GM13976 (cell line): ENCODE results near the gene ARHGEF4.
"Not testable (repeated sequence)": the region's sequence is repeated elsewhere in the genome, so short reads cannot be mapped to it uniquely, and the experiment has no call there.

Experiments
- DNase-seq: peaks from one replicate; pipeline ENCODE4 v3.0.0; 2012; ENCODE audit warnings: low spot score
- in situ Hi-C: fragments of 300-500 bp; cut with MboI; formaldehyde crosslinking; loops from one replicate; pipeline ENCODE4 v1.12.0; 2022; ENCODE audit warnings: low sequenced_read_pairs, mixed read lengths, inconsistent platforms; ENCODE audit not compliant: unreplicated experiment
- TF ChIP-seq, protein P1 (sequence below): IDR thresholded peaks from 2 replicates; pipeline ENCODE4 v1.5.1; 2012; ENCODE audit warnings: borderline replicate concordance, mild to moderate bottlenecking; ENCODE audit not compliant: insufficient read depth; ENCODE audit errors: extremely low read depth, missing control alignments, control extremely low read depth

Gene ARHGEF4

DNA sequence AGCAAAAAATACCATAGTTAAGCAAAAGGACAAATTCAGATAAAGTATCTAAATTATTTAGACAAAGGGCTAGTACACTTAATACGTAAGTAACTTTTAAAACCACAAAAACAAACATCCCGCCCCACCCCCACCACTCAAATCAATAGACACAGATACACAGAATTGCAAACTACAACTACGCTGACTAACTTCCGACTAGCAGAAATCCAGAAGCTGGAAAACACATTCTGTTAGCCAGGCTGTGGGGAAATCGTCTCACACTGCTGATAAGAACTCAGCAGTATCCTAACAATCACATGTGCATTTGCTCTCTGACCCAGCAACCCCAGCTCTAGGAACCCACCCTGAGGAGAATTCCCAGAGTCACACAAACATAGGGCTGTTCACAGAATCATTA lies 240.0 kb downstream of the ARHGEF4 start:
- TF ChIP-seq, protein P1, sequence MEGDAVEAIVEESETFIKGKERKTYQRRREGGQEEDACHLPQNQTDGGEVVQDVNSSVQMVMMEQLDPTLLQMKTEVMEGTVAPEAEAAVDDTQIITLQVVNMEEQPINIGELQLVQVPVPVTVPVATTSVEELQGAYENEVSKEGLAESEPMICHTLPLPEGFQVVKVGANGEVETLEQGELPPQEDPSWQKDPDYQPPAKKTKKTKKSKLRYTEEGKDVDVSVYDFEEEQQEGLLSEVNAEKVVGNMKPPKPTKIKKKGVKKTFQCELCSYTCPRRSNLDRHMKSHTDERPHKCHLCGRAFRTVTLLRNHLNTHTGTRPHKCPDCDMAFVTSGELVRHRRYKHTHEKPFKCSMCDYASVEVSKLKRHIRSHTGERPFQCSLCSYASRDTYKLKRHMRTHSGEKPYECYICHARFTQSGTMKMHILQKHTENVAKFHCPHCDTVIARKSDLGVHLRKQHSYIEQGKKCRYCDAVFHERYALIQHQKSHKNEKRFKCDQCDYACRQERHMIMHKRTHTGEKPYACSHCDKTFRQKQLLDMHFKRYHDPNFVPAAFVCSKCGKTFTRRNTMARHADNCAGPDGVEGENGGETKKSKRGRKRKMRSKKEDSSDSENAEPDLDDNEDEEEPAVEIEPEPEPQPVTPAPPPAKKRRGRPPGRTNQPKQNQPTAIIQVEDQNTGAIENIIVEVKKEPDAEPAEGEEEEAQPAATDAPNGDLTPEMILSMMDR = no peak
- DNase-seq = no peak
- in situ Hi-C loops = no loop called here

DNA sequence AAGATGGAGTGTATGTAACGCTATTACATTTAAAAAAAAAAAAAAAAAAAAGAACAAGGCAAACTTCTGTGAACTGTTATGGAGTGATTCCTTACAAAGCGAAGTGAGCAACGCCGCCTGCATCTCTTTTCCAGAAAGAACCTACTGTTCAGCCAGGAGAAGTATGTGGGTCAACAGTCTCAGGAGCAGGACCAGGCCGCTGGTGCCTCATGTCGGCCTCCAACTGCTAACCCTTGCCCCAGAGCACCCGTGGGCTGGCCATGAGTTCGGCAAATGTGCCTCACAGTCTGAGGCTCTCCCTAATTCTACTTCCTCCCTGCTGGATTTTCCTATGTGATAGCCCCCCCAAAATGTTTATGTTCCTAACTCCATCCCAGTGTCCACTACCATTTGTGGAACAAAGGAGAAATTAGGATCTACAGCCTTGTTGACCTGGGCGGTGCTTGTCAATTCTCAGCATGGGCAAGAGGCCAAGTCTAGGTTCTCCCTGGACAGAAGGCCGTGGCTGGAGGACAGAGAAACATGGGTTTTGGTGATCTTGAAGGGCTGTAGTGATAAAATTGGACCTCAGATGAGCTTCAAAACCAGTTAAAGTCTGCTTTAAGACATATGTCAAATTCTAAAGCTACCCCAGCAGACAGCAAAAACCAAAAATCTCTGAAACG lies 240.6 kb downstream of the ARHGEF4 start:
- no peak for DNase-seq
- in situ Hi-C loops = no loop called here
- TF ChIP-seq, protein P1 = no peak

DNA sequence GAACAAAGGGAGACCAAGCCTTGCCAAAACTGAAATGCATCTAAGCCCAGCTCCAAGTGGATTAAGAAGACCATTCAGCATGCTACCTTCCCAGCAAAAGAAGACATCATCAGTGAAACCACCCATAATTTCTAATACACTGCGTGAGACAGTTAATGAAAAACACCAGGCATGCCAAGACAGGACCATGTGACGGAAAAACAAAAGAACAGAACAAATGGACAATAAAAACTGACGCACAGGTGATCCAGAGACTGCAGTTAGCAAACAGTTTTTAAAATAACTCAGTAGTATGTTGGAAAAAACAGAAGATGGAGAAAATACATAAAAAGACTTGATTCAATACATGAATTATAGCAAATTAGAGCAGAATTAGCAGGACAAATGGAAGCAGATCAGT lies 241.3 kb downstream of the ARHGEF4 start:
- in situ Hi-C loops = no loop called here
- TF ChIP-seq, protein P1 = no peak
- DNase-seq = no peak

DNA sequence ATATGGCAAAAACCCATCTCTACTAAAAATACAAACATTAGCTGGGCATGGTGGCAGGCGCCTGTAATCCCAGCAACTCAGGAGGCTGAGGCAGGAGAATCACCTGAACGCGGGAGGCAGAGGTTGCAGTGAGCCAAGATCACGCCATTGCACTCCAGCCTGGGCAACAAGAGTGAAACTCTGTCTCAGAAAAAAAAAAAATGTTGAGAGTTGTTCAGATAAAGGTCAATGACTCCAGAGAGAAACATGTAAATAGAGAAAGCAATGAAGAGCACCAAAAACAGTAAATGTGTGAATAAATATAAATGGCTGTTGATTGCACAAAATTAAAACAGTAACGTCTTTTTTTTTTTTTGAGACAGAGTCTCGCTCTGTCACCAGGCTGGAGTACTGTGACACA lies 243.2 kb downstream of the ARHGEF4 start:
- in situ Hi-C loops, DNase-seq: not testable (repeated sequence)

DNA sequence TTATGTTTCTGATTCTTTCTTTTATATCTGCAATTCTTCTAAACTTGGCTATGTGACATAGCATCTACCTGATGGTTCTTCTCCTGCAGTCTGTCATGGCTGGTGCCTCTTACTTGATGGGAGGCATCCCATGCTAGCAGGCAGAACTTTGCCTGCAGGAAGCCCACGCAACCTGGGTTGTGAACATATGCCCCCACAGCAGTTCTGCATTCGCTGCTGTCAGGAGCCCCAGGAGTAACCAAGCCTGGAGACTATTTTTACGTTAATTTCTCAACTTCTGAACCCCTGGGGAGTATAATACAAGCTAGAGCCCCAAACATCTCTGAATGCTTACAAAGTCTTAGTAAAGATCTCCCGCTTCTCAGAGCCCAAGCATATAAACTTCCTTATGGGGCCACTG lies 244.5 kb downstream of the ARHGEF4 start:
- in situ Hi-C loops = no loop called here
- DNase-seq = no peak
- TF ChIP-seq, protein P1 = no peak

DNA sequence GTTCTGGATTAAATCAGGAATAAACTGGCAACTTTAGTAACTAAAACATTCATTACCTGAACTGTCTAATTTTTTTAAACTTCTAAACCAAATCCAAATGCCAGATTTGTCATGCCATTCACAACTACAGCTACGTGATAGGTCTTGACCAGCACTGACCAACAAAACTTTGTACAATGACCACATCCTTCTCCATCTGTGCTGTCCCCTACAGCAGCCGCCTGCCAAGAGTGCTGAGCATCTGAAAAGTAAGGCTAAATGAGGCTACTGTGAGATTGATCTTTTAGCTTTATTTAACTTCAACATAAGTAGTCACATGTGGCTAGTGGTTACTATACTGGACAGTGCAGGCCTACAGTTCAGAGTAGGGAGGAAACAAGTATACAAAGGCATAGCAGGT lies 248.9 kb downstream of the ARHGEF4 start:
- TF ChIP-seq, protein P1 = no peak
- in situ Hi-C loops = no loop called here
- no peak for DNase-seq

DNA sequence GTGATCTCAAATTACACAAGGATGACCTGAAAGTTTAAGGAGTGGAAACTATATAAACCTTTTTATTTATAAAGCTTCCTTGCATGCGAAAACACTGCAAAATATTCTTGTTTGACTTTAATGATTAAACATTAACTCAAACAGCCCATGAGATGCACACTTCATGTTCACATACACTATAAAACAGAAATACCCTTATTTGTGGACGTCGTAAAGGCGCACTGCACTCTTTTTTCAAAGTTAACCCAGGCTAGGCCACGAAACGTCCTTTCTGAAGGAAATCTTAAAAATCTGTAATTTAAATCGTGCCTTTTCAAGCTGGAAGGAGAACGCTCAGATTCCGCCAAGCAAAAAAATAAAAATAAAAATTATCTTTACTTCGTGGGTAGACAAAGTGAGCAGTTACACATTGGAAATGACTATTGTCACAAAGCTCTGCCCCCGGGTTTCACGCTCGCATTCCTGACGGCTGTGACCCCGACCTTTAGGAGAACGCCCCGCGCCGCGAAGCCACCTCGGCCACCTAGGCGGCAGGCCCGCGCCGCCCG lies 255.8 kb downstream of the ARHGEF4 start:
- in situ Hi-C loops = no loop called here
- no peak for DNase-seq
- TF ChIP-seq, protein P1 = no peak
